Spleen (tissue), 11 donors: Measurements from ENCODE around the gene QSOX1. TPM values are rescaled to one million over a fixed set of nuclear protein-coding genes. Genes with fewer than 3 reads are reported as not detected.

Experiments used
- DNase-seq: peaks from one replicate; pipeline ENCODE4 v3.0.0-alpha.2; 2020
- H3K27ac ChIP-seq, 8 donors: fragments of 200-600 bp; sonication (generic) in 7 of 8; 1 replicate in 4 of 8; 2 replicates in 4 of 8; pipeline versions ENCODE4 v1.5.0 to v1.8.0; 2016 to 2021; ENCODE audit warnings: inconsistent platforms in 4 of 8, mild to moderate bottlenecking in 4 of 8, moderate library complexity in 1 of 8
- H3K27me3 ChIP-seq, 7 donors: fragments of 200-600 bp; sonication (generic) in 6 of 7; replicated peaks in 1 of 7; 1 replicate in 4 of 7; 2 replicates in 3 of 7; pipeline versions ENCODE4 v1.5.0 to v1.8.0; 2016 to 2021; ENCODE audit warnings: inconsistent platforms in 3 of 7, mild to moderate bottlenecking in 1 of 7
- H3K36me3 ChIP-seq, 6 donors: fragments of 200-600 bp; sonication (generic) in 5 of 6; 1 replicate in 4 of 6; 2 replicates in 2 of 6; pipeline versions ENCODE4 v1.5.0 to v1.8.0; 2016 to 2021; ENCODE audit warnings: inconsistent platforms in 2 of 6
- H3K4me1 ChIP-seq, 6 donors: fragments of 200-600 bp; sonication (generic) in 5 of 6; 1 replicate in 3 of 6; 2 replicates in 3 of 6; pipeline versions ENCODE4 v1.5.0 to v1.8.0; 2016 to 2021; ENCODE audit warnings: inconsistent platforms in 3 of 6
- H3K4me3 ChIP-seq, 8 donors: fragments of 200-600 bp; sonication (generic) in 7 of 8; 1 replicate in 4 of 8; 2 replicates in 4 of 8; pipeline versions ENCODE4 v1.5.0 to v1.8.0; 2016 to 2021; ENCODE audit warnings: inconsistent platforms in 4 of 8, mild to moderate bottlenecking in 4 of 8, moderate library complexity in 2 of 8
- H3K9me3 ChIP-seq, 8 donors: fragments of 200-600 bp; sonication (generic) in 7 of 8; 1 replicate in 4 of 8; 2 replicates in 4 of 8; pipeline versions ENCODE4 v1.5.0 to v1.8.0; 2016 to 2021; ENCODE audit warnings: inconsistent platforms in 4 of 8
- POLR2A ChIP-seq, 3 donors: fragments of 450-650 bp; IDR thresholded peaks; one replicate each; pipeline ENCODE4 v1.5.1; 2017; ENCODE audit warnings: antibody characterized with exemption in 3 of 3, mild to moderate bottlenecking in 1 of 3
- POLR2AphosphoS5 ChIP-seq, 3 donors: sonication (generic); formaldehyde crosslinking; IDR thresholded peaks; one replicate each; pipeline ENCODE4 v1.5.1; 2017; ENCODE audit warnings: antibody characterized with exemption in 3 of 3
- WGBS, 5 donors: extraction: QIAGEN DNeasy Blood & Tissue Kit in 3 of 5; methylation state at CpG; one replicate each; pipeline versions ENCODE4 v1.1.5 to v1.1.7; 2013 to 2018; 5-methylcytosine and 5-hydroxymethylcytosine counted together
- intact Hi-C: fragments of 100-400 bp; cut with DNase I; formaldehyde crosslinking; loops from one replicate; pipeline ENCODE4 v1.15.0; 2023; ENCODE audit warnings: low total_unique reads
- polyA plus RNA-seq, 3 donors: library from polyadenylated mRNA; stranded (reverse); fragments of 200-250 nt; gene quantifications; one replicate each; pipeline ENCODE4 v1.2.1, GENCODE V29; 2013
- total RNA-seq, 7 donors: library from RNA; depleted of rRNA in 3 of 7; stranded (reverse); fragments of >200 nt in 3 of 7; fragmentation: NEBNext Ultra II Directional in 4 of 7; extraction: Animal tissue kit (Norgen Biotek cat#: 25700) in 4 of 7; gene quantifications; one replicate each; pipeline versions ENCODE4 v1.1.0 to v1.2.1, GENCODE V29; 2016 to 2021
- TF ChIP-seq, protein P1 (sequence below), 11 experiments: fragments of 200-600 bp in 7 of 11; fragments of 450-650 bp in 4 of 11; sonication (generic) in 4 of 11; IDR thresholded peaks in 8 of 11; conservative IDR thresholded peaks in 3 of 11; 1 replicate in 7 of 11; 2 replicates in 4 of 11; pipeline versions ENCODE4 v1.4.0 to v1.8.0; 2016 to 2021; ENCODE audit warnings: antibody characterized with exemption in 11 of 11, inconsistent platforms in 4 of 11, mild to moderate bottlenecking in 1 of 11
- donor health status: healthy with polysubstance abuse.
- donor health status: DM: no; HTN: no; CAD: no; lungs with moderate emphysema.
- donor health status: DM: no; HTN: no; CAD: no.
- donor health status: Bipolar disorder and iron deficiency.
- donor health status: healthy.
- donor health status: DM: no; HTN: no; CAD: no.
- donor health status: DM: yes; HTN: yes; CAD: no.

QSOX1 gene
- total and polyA plus RNA-seq, 10 donors = 35.2 to 78.9 (median 56.5) TPM

DNA sequence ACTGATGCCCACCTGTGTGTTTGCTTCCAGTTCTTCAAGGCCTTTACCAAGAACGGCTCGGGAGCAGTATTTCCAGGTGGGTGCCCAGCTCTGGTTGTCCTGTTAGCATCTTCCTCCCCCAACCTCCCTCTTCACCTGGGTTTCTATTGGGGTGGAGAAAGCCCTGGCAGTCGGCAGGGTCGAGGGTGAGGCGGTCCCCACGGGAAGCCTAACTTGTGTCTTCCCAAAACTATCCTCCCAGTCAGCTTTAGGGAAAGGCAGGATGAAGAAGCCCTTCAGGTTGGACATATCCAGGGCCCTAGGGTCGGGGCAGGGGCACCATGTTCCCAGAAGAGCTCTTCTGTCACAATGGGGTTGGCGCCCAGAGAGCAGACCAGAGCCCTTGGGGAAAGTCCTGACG lies 20.6 kb downstream of the QSOX1 start:
- H3K4me1 ChIP-seq = peaks cover 0 to 16% (median 9%) of the 10 kb centered on the region in 6 donors
- H3K27ac ChIP-seq = no peak overlapping the region
- H3K9me3 ChIP-seq = no peaks in the 10 kb centered on the region
- WGBS, 5 donors = 86 to 93% (median 91%) methylated on average over 9 of the region's 9 CpGs
- intact Hi-C loops = loop anchor here (10.0 kb wide), 1 partner anchor 470 kb away; no protein-coding TSS in a partner anchor
- H3K27me3 ChIP-seq = no peaks in the 10 kb centered on the region
- H3K4me3 ChIP-seq = no peak overlapping the region
- no peak for TF ChIP-seq POLR2A (IDR thresholded peaks at IDR 0.05)
- DNase-seq = peak; percentile 41
- peaks cover 0 to 54% (median 2%) of the 10 kb centered on the region in 6 donors for H3K36me3 ChIP-seq

DNA sequence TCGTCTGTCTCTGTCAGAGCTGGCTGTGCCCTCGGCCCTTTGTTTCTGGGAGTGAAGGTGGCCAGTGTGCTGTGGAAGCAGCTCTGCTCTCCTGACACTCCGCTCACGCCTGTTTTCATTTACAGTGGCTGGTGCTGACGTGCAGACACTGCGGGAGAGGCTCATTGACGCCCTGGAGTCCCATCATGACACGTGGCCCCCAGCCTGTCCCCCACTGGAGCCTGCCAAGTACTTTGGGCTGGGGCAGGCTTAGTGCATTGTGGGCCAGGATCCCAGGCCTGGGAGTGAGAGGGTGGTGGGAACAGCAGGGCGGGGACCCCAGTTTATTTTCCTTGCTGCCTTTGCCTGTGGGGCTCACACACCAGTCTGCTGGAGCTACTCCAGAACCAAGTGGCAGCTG lies 21.1 kb downstream of the QSOX1 start:
- Histone ChIP-seq H3K36me3 (peaks cover 0 to 59% (median 2%) of the 10 kb centered on the region in 6 donors), H3K27me3 (no peaks in the 10 kb centered on the region), H3K4me1 (peaks cover 0 to 16% (median 9%) of the 10 kb centered on the region in 6 donors), H3K4me3 (no peak overlapping the region), H3K27ac (no peak overlapping the region), H3K9me3 (no peaks in the 10 kb centered on the region)
- TF ChIP-seq POLR2AphosphoS5 (IDR thresholded peaks at IDR 0.05) (no peak), POLR2A (IDR thresholded peaks at IDR 0.05) (no peak)
- TF ChIP-seq, protein P1, sequence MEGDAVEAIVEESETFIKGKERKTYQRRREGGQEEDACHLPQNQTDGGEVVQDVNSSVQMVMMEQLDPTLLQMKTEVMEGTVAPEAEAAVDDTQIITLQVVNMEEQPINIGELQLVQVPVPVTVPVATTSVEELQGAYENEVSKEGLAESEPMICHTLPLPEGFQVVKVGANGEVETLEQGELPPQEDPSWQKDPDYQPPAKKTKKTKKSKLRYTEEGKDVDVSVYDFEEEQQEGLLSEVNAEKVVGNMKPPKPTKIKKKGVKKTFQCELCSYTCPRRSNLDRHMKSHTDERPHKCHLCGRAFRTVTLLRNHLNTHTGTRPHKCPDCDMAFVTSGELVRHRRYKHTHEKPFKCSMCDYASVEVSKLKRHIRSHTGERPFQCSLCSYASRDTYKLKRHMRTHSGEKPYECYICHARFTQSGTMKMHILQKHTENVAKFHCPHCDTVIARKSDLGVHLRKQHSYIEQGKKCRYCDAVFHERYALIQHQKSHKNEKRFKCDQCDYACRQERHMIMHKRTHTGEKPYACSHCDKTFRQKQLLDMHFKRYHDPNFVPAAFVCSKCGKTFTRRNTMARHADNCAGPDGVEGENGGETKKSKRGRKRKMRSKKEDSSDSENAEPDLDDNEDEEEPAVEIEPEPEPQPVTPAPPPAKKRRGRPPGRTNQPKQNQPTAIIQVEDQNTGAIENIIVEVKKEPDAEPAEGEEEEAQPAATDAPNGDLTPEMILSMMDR (IDR thresholded peaks at IDR 0.05 in 8 of 11, conservative IDR thresholded peaks at IDR 0.05 in 3 of 11) = no peak
- intact Hi-C loops = loop anchor here (10.0 kb wide), 1 partner anchor 471 kb away; no protein-coding TSS in a partner anchor
- DNase-seq = peak; percentile 44
- 92 to 96% (median 94%) methylated on average over 8 to 9 of the region's 9 CpGs for WGBS, 5 donors

DNA sequence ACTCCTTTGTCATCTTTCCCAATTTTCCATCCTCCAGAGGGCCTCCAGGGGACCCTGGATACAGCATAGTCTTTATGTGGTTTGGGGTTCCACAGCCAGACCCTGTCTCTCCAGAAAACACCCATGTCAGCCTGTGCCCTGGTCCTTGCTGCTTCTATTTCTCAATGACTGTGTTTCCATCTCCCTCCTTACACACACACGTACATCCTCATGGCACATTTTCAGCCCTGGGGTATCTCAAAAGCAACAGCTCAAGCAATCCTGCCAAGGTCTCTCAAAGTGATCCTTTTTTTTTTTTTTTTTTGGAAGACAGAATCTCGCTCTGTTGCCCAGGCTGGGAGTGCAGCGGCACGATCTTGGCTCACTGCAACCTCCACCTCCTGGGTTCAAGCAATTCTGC lies 22.3 kb downstream of the QSOX1 start:
- TF ChIP-seq POLR2AphosphoS5 (IDR thresholded peaks at IDR 0.05) (no peak), POLR2A (IDR thresholded peaks at IDR 0.05) (no peak)
- TF ChIP-seq, protein P1 (IDR thresholded peaks at IDR 0.05 in 8 of 11, conservative IDR thresholded peaks at IDR 0.05 in 3 of 11) = no peak
- peaks cover 0 to 16% (median 9%) of the 10 kb centered on the region in 6 donors for H3K4me1 ChIP-seq
- intact Hi-C loops = loop anchor here (10.0 kb wide), 1 partner anchor 472 kb away; no protein-coding TSS in a partner anchor
- no peak overlapping the region for H3K27ac ChIP-seq
- WGBS, 5 donors = 93 to 99% (median 97%) methylated on average over 4 of the region's 4 CpGs
- no peak overlapping the region for H3K4me3 ChIP-seq
- no peaks in the 10 kb centered on the region for H3K27me3 ChIP-seq
- H3K9me3 ChIP-seq = no peaks in the 10 kb centered on the region
- peak; percentile 30 for DNase-seq
- peaks cover 0 to 71% (median 4%) of the 10 kb centered on the region in 6 donors for H3K36me3 ChIP-seq

DNA sequence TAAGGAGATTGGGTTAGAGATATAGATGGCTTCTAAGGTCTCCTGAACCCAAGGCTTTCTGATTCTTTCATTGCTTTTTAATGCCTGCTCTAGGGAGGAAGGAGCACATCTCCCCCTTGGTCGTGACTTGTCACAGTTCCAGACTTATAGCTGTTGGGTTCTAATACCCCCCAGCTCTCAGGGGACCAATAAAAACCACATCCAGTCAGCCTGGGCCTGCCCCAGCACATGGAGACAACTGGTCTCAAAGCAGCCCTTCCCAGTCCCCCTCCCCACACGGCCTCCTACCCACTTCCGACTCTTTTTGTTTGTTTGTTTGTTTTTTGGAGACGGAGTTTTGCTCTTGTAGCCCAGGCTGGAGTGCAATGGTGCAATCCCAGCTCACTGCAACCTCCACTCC lies 23.3 kb downstream of the QSOX1 start:
- peak; percentile 19 for DNase-seq
- H3K27ac ChIP-seq = no peak overlapping the region
- TF ChIP-seq POLR2AphosphoS5 (IDR thresholded peaks at IDR 0.05) (no peak), POLR2A (IDR thresholded peaks at IDR 0.05) (no peak)
- TF ChIP-seq, protein P1 (IDR thresholded peaks at IDR 0.05 in 8 of 11, conservative IDR thresholded peaks at IDR 0.05 in 3 of 11) = no peak
- H3K27me3 ChIP-seq = no peaks in the 10 kb centered on the region
- peaks cover 0 to 16% (median 9%) of the 10 kb centered on the region in 6 donors for H3K4me1 ChIP-seq
- H3K9me3 ChIP-seq = no peaks in the 10 kb centered on the region
- peaks cover 0 to 80% (median 13%) of the 10 kb centered on the region in 6 donors for H3K36me3 ChIP-seq
- no peak overlapping the region for H3K4me3 ChIP-seq
- 85 to 90% (median 88%) methylated on average over 4 of the region's 4 CpGs for WGBS, 5 donors
- intact Hi-C loops = loop anchor here (10.0 kb wide), 1 partner anchor 473 kb away; no protein-coding TSS in a partner anchor
